Upper lobe of left lung (tissue), 6 donors: ENCODE measurements around the gene NOTCH4. TPM values are rescaled to one million over a fixed set of nuclear protein-coding genes. Genes with fewer than 3 reads are reported as not detected.
"Not testable (repeated sequence)": the region's sequence is repeated elsewhere in the genome, so short reads cannot be mapped to it uniquely, and the experiment has no call there.

Experiments
- ATAC-seq, 2 donors: fragments of 200-7000 bp; cut with Tn5 transposase; one replicate each; pipeline ENCODE4 v1.9.1; 2022; ENCODE audit warnings: mild to moderate bottlenecking in 2 of 2, moderate library complexity in 2 of 2; ENCODE audit not compliant: low FRiP score in 2 of 2
- DNase-seq, 2 donors: peaks; one replicate each; pipeline ENCODE4 v3.0.0-alpha.2; 2019 to 2020
- H3K27ac ChIP-seq, 4 donors: fragments of 200-600 bp; sonication (generic); one replicate each; pipeline ENCODE4 v1.5.1; 2016 to 2019
- H3K27me3 ChIP-seq, 4 donors: fragments of 200-600 bp; sonication (generic); one replicate each; pipeline ENCODE4 v1.5.1; 2017 to 2019
- H3K36me3 ChIP-seq, 4 donors: fragments of 200-600 bp; sonication (generic); one replicate each; pipeline ENCODE4 v1.5.1; 2016 to 2019
- H3K4me1 ChIP-seq, 4 donors: fragments of 200-600 bp; sonication (generic); one replicate each; pipeline ENCODE4 v1.5.1; 2018 to 2019
- H3K4me3 ChIP-seq, 4 donors: fragments of 200-600 bp; sonication (generic); one replicate each; pipeline ENCODE4 v1.5.1; 2017 to 2019; ENCODE audit warnings: mild to moderate bottlenecking in 2 of 4, moderate library complexity in 1 of 4
- H3K9me3 ChIP-seq, 4 donors: fragments of 200-600 bp; sonication (generic); one replicate each; pipeline ENCODE4 v1.5.1; 2018 to 2019
- EP300 ChIP-seq, 4 donors: sonication (generic); formaldehyde crosslinking; IDR thresholded peaks; one replicate each; pipeline ENCODE4 v1.5.1; 2017; ENCODE audit warnings: antibody characterized with exemption in 4 of 4, control low read depth in 2 of 4
- POLR2A ChIP-seq, 4 donors: fragments of 450-650 bp; IDR thresholded peaks; one replicate each; pipeline ENCODE4 v1.5.1; 2016 to 2017; ENCODE audit warnings: antibody characterized with exemption in 4 of 4, mild to moderate bottlenecking in 2 of 4
- POLR2AphosphoS5 ChIP-seq, 2 donors: sonication (generic); formaldehyde crosslinking; IDR thresholded peaks; one replicate each; pipeline ENCODE4 v1.5.1; 2017; ENCODE audit warnings: antibody characterized with exemption in 2 of 2
- WGBS, 2 donors: methylation state at CpG; one replicate each; pipeline ENCODE4 v1.1.5; 2017 to 2018; 5-methylcytosine and 5-hydroxymethylcytosine counted together
- total RNA-seq, 6 donors: library from RNA; depleted of rRNA in 4 of 6; stranded (reverse); fragments of >200 nt in 4 of 6; gene quantifications; one replicate each; pipeline versions ENCODE4 v1.1.0 to v1.2.1, GENCODE V29; 2016 to 2021
- TF ChIP-seq, protein P1 (sequence below), 6 experiments: fragments of 450-650 bp in 4 of 6; fragments of 200-600 bp in 2 of 6; sonication (generic) in 2 of 6; IDR thresholded peaks; one replicate each; pipeline ENCODE4 v1.5.1; 2016 to 2019; ENCODE audit warnings: antibody characterized with exemption in 6 of 6
- donor health status: DM: no; HTN: no; CAD: no; lungs with moderate emphysema.
- donor health status: DM: no; HTN: yes; CAD: no; lungs with severe emphysema.

NOTCH4 gene
- total RNA-seq, 6 donors from 2014 or later, result 27.0 to 139 (median 65.1) TPM

DNA sequence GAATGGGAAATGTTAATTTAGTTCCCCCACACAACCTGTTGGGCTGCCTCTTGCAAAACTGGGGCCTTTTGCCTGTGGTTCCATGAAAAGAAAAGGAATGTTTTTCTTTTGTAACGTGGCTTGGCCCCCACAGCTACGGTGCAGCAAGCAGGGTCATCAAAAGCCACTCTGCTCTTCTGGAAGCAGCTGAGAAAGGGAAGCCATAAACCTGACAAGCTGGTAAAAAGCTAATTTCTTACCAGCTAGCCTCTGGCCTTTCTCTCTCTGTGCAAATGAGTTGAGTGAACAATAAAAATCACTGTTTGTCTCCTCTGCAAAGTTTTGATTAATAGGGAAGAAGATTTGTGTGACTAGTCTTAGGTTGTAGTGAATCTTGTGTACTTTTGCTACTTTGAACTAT lies 23.5 kb upstream of the NOTCH4 start:
- no peak for ATAC-seq
- 0 to 43% methylated on average over 2 of the region's 2 CpGs for WGBS, 2 donors
- Histone ChIP-seq H3K36me3 (no peaks in the 10 kb centered on the region), H3K27me3 (no peaks in the 10 kb centered on the region), H3K4me1 (peaks cover 8 to 18% (median 14%) of the 10 kb centered on the region in 4 donors), H3K9me3 (peaks cover 0 to 6% (median 0%) of the 10 kb centered on the region in 4 donors), H3K4me3 (no peak overlapping the region), H3K27ac (no peak overlapping the region)
- DNase-seq, result no peak
- TF ChIP-seq POLR2A (IDR thresholded peaks at IDR 0.05), result no peak
- no peak for TF ChIP-seq EP300 (IDR thresholded peaks at IDR 0.05)
- TF ChIP-seq, protein P1, sequence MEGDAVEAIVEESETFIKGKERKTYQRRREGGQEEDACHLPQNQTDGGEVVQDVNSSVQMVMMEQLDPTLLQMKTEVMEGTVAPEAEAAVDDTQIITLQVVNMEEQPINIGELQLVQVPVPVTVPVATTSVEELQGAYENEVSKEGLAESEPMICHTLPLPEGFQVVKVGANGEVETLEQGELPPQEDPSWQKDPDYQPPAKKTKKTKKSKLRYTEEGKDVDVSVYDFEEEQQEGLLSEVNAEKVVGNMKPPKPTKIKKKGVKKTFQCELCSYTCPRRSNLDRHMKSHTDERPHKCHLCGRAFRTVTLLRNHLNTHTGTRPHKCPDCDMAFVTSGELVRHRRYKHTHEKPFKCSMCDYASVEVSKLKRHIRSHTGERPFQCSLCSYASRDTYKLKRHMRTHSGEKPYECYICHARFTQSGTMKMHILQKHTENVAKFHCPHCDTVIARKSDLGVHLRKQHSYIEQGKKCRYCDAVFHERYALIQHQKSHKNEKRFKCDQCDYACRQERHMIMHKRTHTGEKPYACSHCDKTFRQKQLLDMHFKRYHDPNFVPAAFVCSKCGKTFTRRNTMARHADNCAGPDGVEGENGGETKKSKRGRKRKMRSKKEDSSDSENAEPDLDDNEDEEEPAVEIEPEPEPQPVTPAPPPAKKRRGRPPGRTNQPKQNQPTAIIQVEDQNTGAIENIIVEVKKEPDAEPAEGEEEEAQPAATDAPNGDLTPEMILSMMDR (IDR thresholded peaks at IDR 0.05), result no peak
- no peak for TF ChIP-seq POLR2AphosphoS5 (IDR thresholded peaks at IDR 0.05)

DNA sequence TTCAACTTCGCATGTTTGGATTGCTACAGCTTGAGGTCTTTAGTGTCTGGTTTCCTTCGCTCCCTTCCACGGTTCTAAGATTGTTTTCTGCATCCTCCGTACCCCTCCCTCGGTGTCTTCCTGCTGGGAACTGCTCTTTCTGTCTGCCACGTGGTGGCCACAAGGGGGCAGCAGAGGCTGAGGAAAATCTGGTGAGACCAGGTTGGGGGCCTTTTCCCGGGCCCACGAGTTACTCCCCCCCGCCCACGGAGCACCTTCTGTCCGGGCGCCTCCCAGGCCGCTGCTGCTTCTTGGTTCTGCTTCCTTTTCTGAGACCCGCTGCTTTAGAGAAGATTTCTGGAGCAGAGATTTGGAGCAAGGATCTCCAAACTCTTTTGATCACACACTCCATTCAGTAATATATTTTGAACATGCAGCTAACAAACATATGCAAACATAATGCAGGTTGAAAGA lies 21.1 kb upstream of the NOTCH4 start:
- H3K9me3 ChIP-seq, result peaks cover 0 to 6% (median 0%) of the 10 kb centered on the region in 4 donors
- H3K27me3 ChIP-seq, result no peaks in the 10 kb centered on the region
- H3K4me3 ChIP-seq, result peak overlapping the region in 2 of 4 donors; percentile 18 to 37
- H3K4me1 ChIP-seq, result peaks cover 8 to 18% (median 14%) of the 10 kb centered on the region in 4 donors
- TF ChIP-seq POLR2A (IDR thresholded peaks at IDR 0.05), result no peak
- TF ChIP-seq POLR2AphosphoS5 (IDR thresholded peaks at IDR 0.05), result peak in 1 of 2 donors; percentile 33
- TF ChIP-seq, protein P1 (IDR thresholded peaks at IDR 0.05), result peak; percentile 83 to 93 (median 91)
- TF ChIP-seq EP300 (IDR thresholded peaks at IDR 0.05), result no peak
- peak overlapping the region; percentile 65 to 85 (median 69) for H3K27ac ChIP-seq
- ATAC-seq (peak; percentile 88 to 96), DNase-seq (peak; percentile 71 to 80)
- WGBS, 2 donors, result 0% methylated on average over 14 of the region's 14 CpGs
- H3K36me3 ChIP-seq, result no peaks in the 10 kb centered on the region

DNA sequence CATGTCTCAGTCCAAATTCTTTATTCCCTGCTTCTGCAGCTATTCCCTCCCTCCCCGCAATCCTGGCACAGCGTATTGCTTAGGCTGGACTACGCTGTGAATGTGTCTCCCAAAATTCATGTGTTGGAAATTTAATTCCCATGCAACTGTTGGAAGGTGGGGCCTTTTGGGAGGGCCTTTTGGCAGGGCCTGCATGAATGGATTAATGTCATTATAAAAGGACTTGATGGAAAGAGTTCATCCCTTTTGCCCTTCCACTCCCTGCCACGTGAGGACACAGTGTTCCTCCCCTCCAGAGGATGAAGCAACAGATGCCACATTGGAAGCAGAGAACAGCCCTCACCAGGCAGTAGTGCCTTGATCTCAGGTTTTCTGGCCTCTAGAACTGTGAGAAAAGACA lies 20.4 kb upstream of the NOTCH4 start:
- peaks cover 8 to 18% (median 14%) of the 10 kb centered on the region in 4 donors for H3K4me1 ChIP-seq
- no peak for DNase-seq
- WGBS, 2 donors, result 77 to 82% methylated on average over 4 of the region's 4 CpGs
- H3K4me3 ChIP-seq, result peak overlapping the region in 2 of 4 donors; percentile 18 to 37
- peak; percentile 39 to 70 for ATAC-seq
- no peaks in the 10 kb centered on the region for H3K36me3 ChIP-seq
- no peaks in the 10 kb centered on the region for H3K27me3 ChIP-seq
- peaks cover 0 to 3% (median 0%) of the 10 kb centered on the region in 4 donors for H3K9me3 ChIP-seq
- TF ChIP-seq EP300 (IDR thresholded peaks at IDR 0.05), result peak in 2 of 4 donors; percentile 20 to 28
- no peak for TF ChIP-seq POLR2A (IDR thresholded peaks at IDR 0.05)
- TF ChIP-seq POLR2AphosphoS5 (IDR thresholded peaks at IDR 0.05), result peak; percentile 50 to 75
- TF ChIP-seq, protein P1 (IDR thresholded peaks at IDR 0.05), result no peak
- H3K27ac ChIP-seq, result peak overlapping the region; percentile 65 to 85 (median 69)

DNA sequence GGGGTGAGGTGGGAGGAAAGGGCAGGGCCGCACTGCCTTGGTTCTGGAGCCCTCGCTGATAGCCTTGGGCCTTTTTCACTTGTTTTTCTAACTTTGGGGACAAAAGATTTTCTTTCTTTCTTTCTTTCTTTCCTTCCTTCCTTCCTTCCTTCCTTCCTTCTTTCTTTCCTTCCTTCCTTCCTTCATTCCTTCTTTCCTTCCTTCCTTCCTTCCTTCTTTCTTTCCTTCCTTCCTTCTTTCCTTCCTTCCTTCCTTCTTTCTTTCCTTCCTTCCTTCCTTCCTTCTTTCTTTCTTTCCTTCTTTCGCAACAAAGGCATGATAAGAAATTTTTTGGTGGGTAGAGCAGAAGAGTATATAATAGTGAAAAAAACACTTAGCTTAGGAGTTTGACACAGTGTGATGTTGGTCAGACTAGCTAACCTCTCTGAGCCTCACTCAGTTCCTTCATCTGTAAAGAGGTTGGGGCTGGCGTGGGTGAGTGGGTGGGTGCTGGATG lies 18.5 kb upstream of the NOTCH4 start:
- H3K27me3 ChIP-seq, H3K4me3 ChIP-seq, H3K9me3 ChIP-seq, H3K36me3 ChIP-seq, DNase-seq, H3K27ac ChIP-seq, ATAC-seq: not testable (repeated sequence)
- WGBS, 2 donors, result 85 to 92% methylated on average over 4 of the region's 4 CpGs
- peaks cover 8 to 18% (median 14%) of the 10 kb centered on the region in 4 donors for H3K4me1 ChIP-seq

DNA sequence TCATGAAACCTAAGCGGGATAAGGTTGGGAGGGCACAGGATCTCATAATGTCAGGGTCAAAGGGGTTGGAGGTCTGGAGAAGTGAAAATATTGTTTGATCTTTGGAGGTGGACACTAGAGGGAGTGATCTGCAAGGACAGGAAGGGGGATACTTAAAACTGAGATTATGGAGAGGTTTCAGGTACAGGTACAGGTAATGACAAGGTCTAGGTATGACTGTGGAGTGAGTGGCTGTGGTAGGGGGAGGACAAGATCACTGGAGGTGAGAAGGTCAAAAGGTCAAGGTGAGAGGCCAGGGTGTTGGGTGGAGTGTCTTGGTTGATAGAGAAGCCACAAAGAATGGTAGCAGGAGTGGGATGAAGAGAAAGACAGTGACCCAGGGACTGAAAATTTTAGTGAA lies 16.8 kb upstream of the NOTCH4 start:
- DNase-seq (no peak), ATAC-seq (no peak)
- no peaks in the 10 kb centered on the region for H3K27me3 ChIP-seq
- WGBS, 2 donors, result 93 to 97% methylated on average over 1 of the region's 1 CpG
- no peaks in the 10 kb centered on the region for H3K36me3 ChIP-seq
- H3K27ac ChIP-seq, result no peak overlapping the region
- no peak for TF ChIP-seq POLR2A (IDR thresholded peaks at IDR 0.05)
- no peak for TF ChIP-seq EP300 (IDR thresholded peaks at IDR 0.05)
- no peak for TF ChIP-seq POLR2AphosphoS5 (IDR thresholded peaks at IDR 0.05)
- TF ChIP-seq, protein P1 (IDR thresholded peaks at IDR 0.05), result no peak
- H3K9me3 ChIP-seq, result no peaks in the 10 kb centered on the region
- H3K4me3 ChIP-seq, result no peak overlapping the region
- peaks cover 8 to 18% (median 14%) of the 10 kb centered on the region in 4 donors for H3K4me1 ChIP-seq
